Superior temporal gyrus (tissue), 1 donor: ENCODE measurements around the gene HOXB3.

Source experiments
- DNase-seq: peaks from one replicate; pipeline ENCODE4 v3.0.0-alpha.2; 2016; ENCODE audit errors: extremely low spot score

HOXB3 gene

GRCh38 chr17:48586355-48587258 lies 3.4 kb downstream of the HOXB3 start:
- DNase-seq: no peak

GRCh38 chr17:48584223-48584741 lies 5.8 kb downstream of the HOXB3 start:
- DNase-seq: no peak

GRCh38 chr17:48583708-48584222 lies 6.3 kb downstream of the HOXB3 start:
- DNase-seq: no peak

GRCh38 chr17:48582750-48583069 lies 7.3 kb downstream of the HOXB3 start:
- no peak for DNase-seq

GRCh38 chr17:48579760-48580554 lies 10.1 kb downstream of the HOXB3 start:
- no peak for DNase-seq

GRCh38 chr17:48579471-48579759 lies 10.6 kb downstream of the HOXB3 start:
- DNase-seq: no peak

- no peak for DNase-seq
These were observed 11.2 kb downstream of the HOXB3 start for GRCh38 chr17:48578616-48579470.

- no peak for DNase-seq
These were observed 12.0 kb downstream of the HOXB3 start, which contains the start of gene HOXB4 for GRCh38 chr17:48577946-48578615. Gene HOXB4, minus strand, starts transcription at chr17:48578350. Its CDS starts 31 bp downstream, at chr17:48578319.

GRCh38 chr17:48577330-48577945 lies 12.6 kb downstream of the HOXB3 start:
- DNase-seq: no peak

GRCh38 chr17:48576479-48577309 lies 13.3 kb downstream of the HOXB3 start:
- DNase-seq: no peak

- DNase-seq: no peak
These were observed 14.2 kb downstream of the HOXB3 start for GRCh38 chr17:48575673-48576478.

- no peak for DNase-seq
These were observed 14.9 kb downstream of the HOXB3 start for GRCh38 chr17:48575066-48575582.

GRCh38 chr17:48574505-48575065 lies 15.5 kb downstream of the HOXB3 start:
- no peak for DNase-seq

- no peak for DNase-seq
These were observed 18.1 kb downstream of the HOXB3 start for GRCh38 chr17:48571826-48572417.

- no peak for DNase-seq
These were observed 18.8 kb downstream of the HOXB3 start for GRCh38 chr17:48571024-48571818.

GRCh38 chr17:48570325-48571023 lies 19.6 kb downstream of the HOXB3 start:
- no peak for DNase-seq
